NCI-H526 (cell line): ENCODE data around the gene NELL1.

Source experiments
- DNase-seq, 2 experiments: peaks; one replicate each; lab custom pipeline; 2025; lab: John Stamatoyannopoulos, UW

The NELL1 gene

GRCh38 chr11:20668844-20669819 lies at the start of gene NELL1:
TSS of gene NELL1 (plus strand) at chr11:20669586.
- DNase-seq = peak in 1 of 2 experiments; percentile 72

- DNase-seq = no peak
Measured at GRCh38 chr11:20620988-20621387, 48.4 kb upstream of the NELL1 start.

- peak in 1 of 2 experiments; percentile 15 for DNase-seq
Measured at GRCh38 chr11:20621679-20622078, 47.7 kb upstream of the NELL1 start.

GRCh38 chr11:20623252-20623651 lies 46.1 kb upstream of the NELL1 start:
- DNase-seq = no peak

GRCh38 chr11:20626279-20626678 lies 43.1 kb upstream of the NELL1 start:
- no peak for DNase-seq

GRCh38 chr11:20627026-20627425 lies 42.4 kb upstream of the NELL1 start:
- no peak for DNase-seq

GRCh38 chr11:20627701-20628100 lies 41.7 kb upstream of the NELL1 start:
- no peak for DNase-seq

- DNase-seq = no peak
Measured at GRCh38 chr11:20631519-20632168, 37.7 kb upstream of the NELL1 start.

- DNase-seq = no peak
Measured at GRCh38 chr11:20632169-20632532, 37.2 kb upstream of the NELL1 start.

GRCh38 chr11:20634044-20634443 lies 35.3 kb upstream of the NELL1 start:
- no peak for DNase-seq

GRCh38 chr11:20634781-20635180 lies 34.6 kb upstream of the NELL1 start:
- DNase-seq = no peak

- no peak for DNase-seq
Measured at GRCh38 chr11:20638074-20638473, 31.3 kb upstream of the NELL1 start.

GRCh38 chr11:20639688-20640087 lies 29.7 kb upstream of the NELL1 start:
- DNase-seq = no peak

GRCh38 chr11:20640401-20640800 lies 29.0 kb upstream of the NELL1 start:
- DNase-seq = no peak

- no peak for DNase-seq
Measured at GRCh38 chr11:20644360-20644759, 25.0 kb upstream of the NELL1 start.

- peak; percentile 58 to 74 for DNase-seq
Measured at GRCh38 chr11:20647976-20648565, 21.3 kb upstream of the NELL1 start.

GRCh38 chr11:20652150-20652806 lies 17.1 kb upstream of the NELL1 start:
- no peak for DNase-seq

GRCh38 chr11:20654038-20654437 lies 15.3 kb upstream of the NELL1 start:
- DNase-seq = no peak

GRCh38 chr11:20656901-20657300 lies 12.5 kb upstream of the NELL1 start:
- no peak for DNase-seq

- DNase-seq = no peak
Measured at GRCh38 chr11:20658135-20658534, 11.3 kb upstream of the NELL1 start.

- DNase-seq = peak in 1 of 2 experiments; percentile 17
Measured at GRCh38 chr11:20661445-20661844, 7.9 kb upstream of the NELL1 start.

- DNase-seq = peak; percentile 45 to 49
Measured at GRCh38 chr11:20661850-20662249, 7.5 kb upstream of the NELL1 start.
